Measurements from ENCODE around the gene LPA.

- TF ChIP-seq, protein P1, sequence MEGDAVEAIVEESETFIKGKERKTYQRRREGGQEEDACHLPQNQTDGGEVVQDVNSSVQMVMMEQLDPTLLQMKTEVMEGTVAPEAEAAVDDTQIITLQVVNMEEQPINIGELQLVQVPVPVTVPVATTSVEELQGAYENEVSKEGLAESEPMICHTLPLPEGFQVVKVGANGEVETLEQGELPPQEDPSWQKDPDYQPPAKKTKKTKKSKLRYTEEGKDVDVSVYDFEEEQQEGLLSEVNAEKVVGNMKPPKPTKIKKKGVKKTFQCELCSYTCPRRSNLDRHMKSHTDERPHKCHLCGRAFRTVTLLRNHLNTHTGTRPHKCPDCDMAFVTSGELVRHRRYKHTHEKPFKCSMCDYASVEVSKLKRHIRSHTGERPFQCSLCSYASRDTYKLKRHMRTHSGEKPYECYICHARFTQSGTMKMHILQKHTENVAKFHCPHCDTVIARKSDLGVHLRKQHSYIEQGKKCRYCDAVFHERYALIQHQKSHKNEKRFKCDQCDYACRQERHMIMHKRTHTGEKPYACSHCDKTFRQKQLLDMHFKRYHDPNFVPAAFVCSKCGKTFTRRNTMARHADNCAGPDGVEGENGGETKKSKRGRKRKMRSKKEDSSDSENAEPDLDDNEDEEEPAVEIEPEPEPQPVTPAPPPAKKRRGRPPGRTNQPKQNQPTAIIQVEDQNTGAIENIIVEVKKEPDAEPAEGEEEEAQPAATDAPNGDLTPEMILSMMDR (IDR thresholded peaks at IDR 0.05), result peak in 4 of 6 experiments; percentile 15 to 58 (median 33)
- TF ChIP-seq POLR2A (IDR thresholded peaks at IDR 0.05), result no peak
Measured at GRCh38 chr6:160667639-160668481, 3.8 kb upstream of the LPA start.
